ENCODE measurements around the gene GABRA5. TPM values are rescaled to one million over a fixed set of nuclear protein-coding genes. Genes with fewer than 3 reads are reported as not detected.
A peak's percentile ranks its signal among the peaks of the same experiment; 100 is the strongest.

Gene GABRA5
- total and polyA plus RNA-seq, 2 of the 8 experiments (the other 6 are each of a cell fraction or from before 2014, with no cell fraction given) = 15.0 to 29.6 TPM

DNA sequence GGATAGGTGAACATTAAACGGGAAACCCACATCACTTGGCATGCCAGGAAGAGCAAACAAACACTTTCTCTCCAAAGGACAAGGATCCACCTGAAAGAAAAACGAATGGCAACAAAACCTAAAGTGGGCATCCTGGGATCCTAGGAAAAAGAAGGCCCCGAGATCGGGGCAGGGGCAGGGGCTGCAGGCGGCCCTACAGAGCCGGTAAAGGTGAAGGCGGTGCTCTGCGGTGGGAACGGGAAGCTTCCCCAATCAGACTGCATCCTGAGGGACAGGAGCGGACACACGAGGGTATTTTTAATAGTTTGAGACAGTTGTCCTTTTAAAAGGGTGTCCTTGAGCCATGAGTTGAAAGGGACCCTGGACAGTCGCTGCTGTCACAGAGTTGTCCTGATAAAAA lies 24.9 kb upstream of the GABRA5 start:
- no peak for DNase-seq (ENCODE audit: low read depth in 1 of 2, low spot score in 2 of 2)

More for the DNA sequence above, 24.9 kb upstream of the GABRA5 start:
- Histone ChIP-seq H3K27ac (ENCODE audit: low read depth, low read length) (no peak overlapping the region), H2BK15ac (ENCODE audit: low read length) (no peak overlapping the region), H3K9ac (replicated peaks in 1 of 4; ENCODE audit: extremely low read depth in 1 of 4, low read depth in 3 of 4, low read length in 3 of 4) (no peak overlapping the region), H4K5ac (ENCODE audit: insufficient read length, low read depth, low read length) (no peak overlapping the region), H3K23me2 (ENCODE audit: low read depth, low read length) (no peaks in the 10 kb centered on the region; the same call in 1 of the 2 replicates), H3K27me3 (replicated peaks in 1 of 4; ENCODE audit: control insufficient read depth in 3 of 4, extremely low read depth in 1 of 4, insufficient read depth in 3 of 4, low read length in 3 of 4) (no peaks in the 10 kb centered on the region), H2BK120ac (replicated peaks; ENCODE audit: low read depth, low read length) (no peak overlapping the region), H2AFZ (ENCODE audit: low read length) (peak overlapping the region; percentile 60), H3K14ac (ENCODE audit: insufficient read length) (no peak overlapping the region), H3K79me2 (ENCODE audit: control insufficient read depth in 1 of 2, insufficient read depth in 2 of 2, low read length in 2 of 2) (no peaks in the 10 kb centered on the region), H3K4me1 (replicated peaks in 1 of 4; ENCODE audit: control insufficient read depth in 3 of 4, insufficient read depth in 4 of 4, low read length in 3 of 4) (peaks cover 3 to 13% (median 6%) of the 10 kb centered on the region in 4 experiments), H3K36me3 (ENCODE audit: control insufficient read depth in 2 of 4, insufficient read depth in 4 of 4, low read length in 3 of 4) (no peaks in the 10 kb centered on the region), H2BK5ac (ENCODE audit: low read depth, low read length) (0 out of 2 replicates have a peak overlapping the region, but pooled peaks have one; percentile 9), H2BK12ac (ENCODE audit: low read depth, low read length) (peak overlapping the region; percentile 84; the same call in 1 of the 2 replicates), H3K9me3 (ENCODE audit: insufficient read depth in 2 of 2, low read depth in 1 of 2, low read length in 1 of 2) (peaks cover 0 to 5% of the 10 kb centered on the region in 2 experiments; a peak in 3 of 4 replicates), H4K91ac (replicated peaks; ENCODE audit: insufficient read length, low read length) (no peak overlapping the region), H3K56ac (replicated peaks; ENCODE audit: insufficient read length, low read depth, low read length) (no peak overlapping the region), H3K4me2 (ENCODE audit: insufficient read depth in 1 of 2, low read depth in 2 of 2, low read length in 2 of 2) (peak overlapping the region; percentile 36 to 68), H3K23ac (ENCODE audit: insufficient read length) (no peak overlapping the region), H3K4ac (replicated peaks; ENCODE audit: insufficient read length, low read depth, low read length) (no peak overlapping the region), H4K8ac (ENCODE audit: extremely low read depth, insufficient read depth, low read length) (no peak overlapping the region), H3K18ac (ENCODE audit: extremely low read depth, low read length) (no peak overlapping the region), H2BK20ac (ENCODE audit: low read length) (no peak overlapping the region), H4K20me1 (replicated peaks in 1 of 2; ENCODE audit: control insufficient read depth in 1 of 2, insufficient read depth in 2 of 2, low read length in 2 of 2) (no peaks in the 10 kb centered on the region), H3K79me1 (ENCODE audit: low read depth, low read length) (no peaks in the 10 kb centered on the region), H3K4me3 (ENCODE audit: extremely low read depth in 1 of 4, insufficient read depth in 2 of 4, low read depth in 3 of 4, low read length in 4 of 4) (peak overlapping the region in 1 of 4 experiments; percentile 34; a peak in 1 of 8 replicates), H2AK5ac (ENCODE audit: low read depth, low read length) (no peak overlapping the region)
- CTCF ChIA-PET (ENCODE audit: partially characterized antibody) = interaction anchor here (0.6 kb wide), 1 partner anchor 15 kb away, joined by 3 read pairs; no protein-coding TSS in a partner anchor
- TF ChIP-seq KDM5A (IDR thresholded peaks at IDR 0.05; ENCODE audit: low read length) = no peak
- 0 out of 2 replicates have a peak, but pooled peaks have one; percentile 7 for TF ChIP-seq RBBP5 (IDR thresholded peaks at IDR 0.05; ENCODE audit: borderline replicate concordance, low read depth, low read length)
- TF ChIP-seq HDAC2 (IDR thresholded peaks at IDR 0.05; ENCODE audit: borderline replicate concordance in 1 of 2, low read depth in 2 of 2, low read length in 2 of 2) = no peak
- TF ChIP-seq CHD1 (IDR thresholded peaks at IDR 0.05; ENCODE audit: low read depth, low read length) = no peak
- 34% methylated on average over 10 of the region's 12 CpGs; no CpG with 5 or more reads in 1 of the 2 experiments for WGBS, 2 experiments (ENCODE audit: extremely low coverage in 1 of 2, insufficient coverage in 1 of 2, insufficient read length in 1 of 2, insufficient replicate concordance in 2 of 2, low coverage in 1 of 2, low lambda C conversion rate in 2 of 2, missing lambda C conversion rate in 1 of 2)
- FAIRE-seq = no peak
- POLR2A ChIA-PET (ENCODE audit: partially characterized antibody) = interaction anchor here (1.2 kb wide), 1 partner anchor 74 kb away, joined by 3 read pairs; no protein-coding TSS in a partner anchor

Measured in H1 (cell line).